Ascending aorta (tissue), 2 donors: ENCODE results near the gene PRKAG2. TPM values are rescaled to one million over a fixed set of nuclear protein-coding genes. Genes with fewer than 3 reads are reported as not detected.
"Not testable (repeated sequence)": the region's sequence is repeated elsewhere in the genome, so short reads cannot be mapped to it uniquely, and the experiment has no call there.

Experiments
- DNase-seq, 2 donors: peaks; one replicate each; pipeline ENCODE4 v3.0.0-alpha.2; 2019; ENCODE audit warnings: low spot score in 2 of 2
- H3K27ac ChIP-seq, 2 donors: fragments of 200-600 bp; sonication (generic); one replicate each; pipeline ENCODE4 v1.5.1; 2016 to 2017; ENCODE audit warnings: mild to moderate bottlenecking in 1 of 2
- H3K27me3 ChIP-seq: fragments of 200-600 bp; sonication (generic); one replicate; pipeline ENCODE4 v1.5.1; 2017
- H3K36me3 ChIP-seq, 2 donors: fragments of 200-600 bp; sonication (generic); one replicate each; pipeline ENCODE4 v1.5.1; 2016
- H3K4me1 ChIP-seq, 2 donors: fragments of 200-600 bp; sonication (generic); one replicate each; pipeline ENCODE4 v1.5.1; 2016 to 2017; ENCODE audit warnings: mild to moderate bottlenecking in 1 of 2
- H3K4me3 ChIP-seq, 2 donors: fragments of 200-600 bp; sonication (generic); one replicate each; pipeline ENCODE4 v1.5.1; 2016 to 2017; ENCODE audit warnings: mild to moderate bottlenecking in 1 of 2
- H3K9me3 ChIP-seq, 2 donors: fragments of 200-600 bp; sonication (generic); one replicate each; pipeline ENCODE4 v1.5.1; 2016
- intact Hi-C: fragments of 100-400 bp; cut with DNase I; formaldehyde crosslinking; loops from one replicate; pipeline ENCODE4 v1.15.1; 2023
- total RNA-seq: library from RNA; depleted of rRNA; stranded (reverse); fragments of >200 nt; gene quantifications from one replicate; pipeline ENCODE4 v1.1.0, GENCODE V29; 2016
- TF ChIP-seq, protein P1 (sequence below), 3 experiments: fragments of 200-600 bp in 2 of 3; fragments of 450-650 bp in 1 of 3; sonication (generic) in 2 of 3; IDR thresholded peaks; one replicate each; pipeline ENCODE4 v1.5.1; 2016 to 2019; ENCODE audit warnings: antibody characterized with exemption in 3 of 3, mild to moderate bottlenecking in 1 of 3, moderate library complexity in 1 of 3

Gene PRKAG2
- total RNA-seq, 1 donor from 2014 or later = 26.7 TPM

DNA sequence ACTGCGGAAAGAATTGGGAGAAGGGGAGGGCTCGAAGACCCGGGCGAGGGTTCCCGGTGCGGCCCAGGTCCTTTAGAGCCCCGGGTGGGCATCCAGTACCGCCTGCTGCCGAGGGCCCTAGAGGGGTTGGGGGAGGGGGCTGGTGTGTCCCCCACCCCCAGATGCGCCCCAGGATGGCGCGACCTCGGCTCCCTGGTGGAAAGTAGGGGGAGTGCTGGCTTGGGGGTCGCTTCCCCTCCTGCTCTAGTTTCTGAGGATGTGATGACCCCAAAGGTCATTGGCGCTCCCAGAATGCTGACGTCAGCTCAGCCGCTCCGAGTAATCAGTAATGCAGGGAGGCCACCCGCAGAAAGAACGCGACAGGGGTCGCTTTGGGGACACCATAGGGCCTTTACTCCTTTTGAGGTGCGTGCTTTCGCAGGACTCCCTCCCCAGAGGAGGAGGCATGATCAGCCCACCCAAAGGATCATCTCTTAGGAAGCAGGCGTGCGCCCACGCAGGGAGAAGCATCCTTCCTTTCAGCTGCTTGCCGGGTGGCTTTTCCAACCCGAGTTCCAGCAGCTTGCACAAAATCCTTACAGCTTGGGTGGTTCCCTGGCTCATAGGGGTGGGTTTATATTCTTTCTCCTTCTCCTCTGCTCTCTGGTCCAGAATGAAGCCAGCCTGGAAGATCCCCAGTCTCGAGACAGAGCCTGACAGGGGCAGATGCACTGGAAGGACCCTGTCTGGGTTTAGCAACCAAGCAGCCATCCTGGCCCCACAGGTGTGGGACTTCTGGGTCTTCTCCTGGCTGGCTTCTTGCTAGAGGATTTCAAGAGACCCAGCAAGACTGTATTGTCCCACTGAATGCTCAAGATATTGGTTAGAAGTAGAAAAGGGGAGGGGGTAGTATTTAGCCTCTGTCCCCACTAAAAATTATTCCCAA lies 1.3 kb upstream of the PRKAG2 start:
- TF ChIP-seq, protein P1, sequence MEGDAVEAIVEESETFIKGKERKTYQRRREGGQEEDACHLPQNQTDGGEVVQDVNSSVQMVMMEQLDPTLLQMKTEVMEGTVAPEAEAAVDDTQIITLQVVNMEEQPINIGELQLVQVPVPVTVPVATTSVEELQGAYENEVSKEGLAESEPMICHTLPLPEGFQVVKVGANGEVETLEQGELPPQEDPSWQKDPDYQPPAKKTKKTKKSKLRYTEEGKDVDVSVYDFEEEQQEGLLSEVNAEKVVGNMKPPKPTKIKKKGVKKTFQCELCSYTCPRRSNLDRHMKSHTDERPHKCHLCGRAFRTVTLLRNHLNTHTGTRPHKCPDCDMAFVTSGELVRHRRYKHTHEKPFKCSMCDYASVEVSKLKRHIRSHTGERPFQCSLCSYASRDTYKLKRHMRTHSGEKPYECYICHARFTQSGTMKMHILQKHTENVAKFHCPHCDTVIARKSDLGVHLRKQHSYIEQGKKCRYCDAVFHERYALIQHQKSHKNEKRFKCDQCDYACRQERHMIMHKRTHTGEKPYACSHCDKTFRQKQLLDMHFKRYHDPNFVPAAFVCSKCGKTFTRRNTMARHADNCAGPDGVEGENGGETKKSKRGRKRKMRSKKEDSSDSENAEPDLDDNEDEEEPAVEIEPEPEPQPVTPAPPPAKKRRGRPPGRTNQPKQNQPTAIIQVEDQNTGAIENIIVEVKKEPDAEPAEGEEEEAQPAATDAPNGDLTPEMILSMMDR (IDR thresholded peaks at IDR 0.05) = no peak
- Histone ChIP-seq H3K9me3 (no peaks in the 10 kb centered on the region), H3K27ac (peak overlapping the region in 1 of 2 donors; percentile 78)

DNA sequence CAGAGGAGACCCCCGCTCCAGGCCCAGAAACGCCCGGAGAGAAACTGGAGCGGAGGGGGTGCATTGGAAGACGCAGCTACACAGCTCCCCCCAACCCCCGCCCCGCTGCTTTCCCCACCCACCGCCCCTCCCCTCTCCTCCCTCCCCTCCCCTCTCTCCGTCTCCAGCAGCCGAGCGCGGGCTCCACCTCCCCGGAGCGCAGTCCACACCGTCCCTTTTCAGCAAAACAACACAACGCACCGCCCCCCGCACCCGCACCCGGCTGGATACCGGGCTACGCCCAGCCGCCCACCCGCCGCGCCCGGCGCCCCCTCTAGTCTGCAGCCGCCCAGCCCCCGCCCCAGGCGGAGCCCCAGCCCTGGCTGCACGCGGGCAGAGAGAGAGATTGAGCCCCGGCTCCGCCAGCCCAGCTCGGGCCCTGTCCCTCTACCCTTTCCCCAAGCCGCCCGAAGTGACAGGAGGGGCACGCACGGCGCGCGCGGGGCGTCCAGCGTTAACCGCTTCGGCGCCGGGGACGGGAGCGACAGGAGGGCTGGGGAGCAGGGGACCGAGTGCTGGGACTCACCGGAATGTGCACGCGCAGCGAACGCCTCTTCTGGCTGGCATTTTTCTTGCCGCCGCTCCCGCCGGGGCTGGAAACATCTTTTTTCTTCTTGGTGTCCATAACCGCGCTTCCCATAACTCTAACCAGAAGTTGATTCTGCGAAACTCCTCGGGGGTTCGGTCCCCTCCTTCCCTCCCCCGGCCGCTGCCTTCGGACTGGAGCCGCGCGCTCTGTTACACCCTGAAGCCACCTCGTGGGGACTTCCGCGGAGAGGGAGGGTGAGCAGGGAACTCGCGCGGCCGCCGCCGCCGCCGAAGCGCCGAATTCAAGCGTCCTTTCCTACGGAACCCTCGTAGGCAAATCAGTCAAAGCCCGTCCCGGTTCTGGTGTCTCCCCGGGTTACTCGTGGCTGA lies 695 bp downstream of the PRKAG2 start:
- Histone ChIP-seq H3K4me1 (peaks cover 5 to 18% of the 10 kb centered on the region in 2 donors), H3K9me3 (no peaks in the 10 kb centered on the region), H3K27ac (peak overlapping the region; percentile 76 to 78), H3K4me3 (peak overlapping the region; percentile 93 to 95), H3K36me3 (no peaks in the 10 kb centered on the region), H3K27me3 (no peaks in the 10 kb centered on the region)
- DNase-seq = peak in 1 of 2 donors; percentile 83
- TF ChIP-seq, protein P1 (IDR thresholded peaks at IDR 0.05) = no peak
- intact Hi-C loops = loop anchor here (2.0 to 10.0 kb wide), 7 partner anchors 25 to 631 kb away; partner anchors contain the start of genes GALNT11, NUB1, RHEB and SMARCD3

More for the DNA sequence above, 1.3 kb upstream of the PRKAG2 start:
- no peaks in the 10 kb centered on the region for H3K36me3 ChIP-seq
- H3K4me1 ChIP-seq = peaks cover 5 to 18% of the 10 kb centered on the region in 2 donors
- DNase-seq = no peak
- H3K4me3 ChIP-seq = peak overlapping the region; percentile 93 to 95
- intact Hi-C loops = loop anchor here (2.0 to 10.0 kb wide), 7 partner anchors 27 to 633 kb away; partner anchors contain the start of genes GALNT11, NUB1, RHEB and SMARCD3
- H3K27me3 ChIP-seq = no peaks in the 10 kb centered on the region

DNA sequence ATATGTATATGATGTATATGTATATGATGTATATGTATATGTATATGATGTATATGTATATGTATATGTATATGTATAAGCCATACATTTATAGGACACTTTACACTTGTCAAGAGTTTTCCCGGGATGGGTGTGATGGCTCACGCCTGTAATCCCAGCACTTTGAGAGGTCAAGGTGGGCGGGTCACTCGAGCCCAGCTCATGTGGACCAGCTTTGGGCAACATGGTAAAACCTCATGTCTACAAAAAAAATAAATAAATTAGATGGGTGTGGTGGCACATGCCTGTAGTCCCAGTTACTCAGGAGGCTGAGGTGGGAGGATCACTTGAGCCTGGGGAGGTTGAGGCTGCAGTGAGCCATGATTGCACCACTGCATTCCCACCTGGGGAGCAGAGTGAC lies 2.4 kb downstream of the PRKAG2 start:
- not testable (repeated sequence) for H3K9me3 ChIP-seq, DNase-seq, H3K27me3 ChIP-seq, H3K36me3 ChIP-seq
- H3K4me3 ChIP-seq = peak overlapping the region in 1 of 2 donors; percentile 93
- intact Hi-C loops = loop anchor here (10.0 kb wide), 4 partner anchors 280 to 630 kb away; partner anchors contain the start of genes NUB1, RHEB and SMARCD3
- H3K27ac ChIP-seq = peak overlapping the region; percentile 76 to 78
- peaks cover 5 to 20% of the 10 kb centered on the region in 2 donors for H3K4me1 ChIP-seq

DNA sequence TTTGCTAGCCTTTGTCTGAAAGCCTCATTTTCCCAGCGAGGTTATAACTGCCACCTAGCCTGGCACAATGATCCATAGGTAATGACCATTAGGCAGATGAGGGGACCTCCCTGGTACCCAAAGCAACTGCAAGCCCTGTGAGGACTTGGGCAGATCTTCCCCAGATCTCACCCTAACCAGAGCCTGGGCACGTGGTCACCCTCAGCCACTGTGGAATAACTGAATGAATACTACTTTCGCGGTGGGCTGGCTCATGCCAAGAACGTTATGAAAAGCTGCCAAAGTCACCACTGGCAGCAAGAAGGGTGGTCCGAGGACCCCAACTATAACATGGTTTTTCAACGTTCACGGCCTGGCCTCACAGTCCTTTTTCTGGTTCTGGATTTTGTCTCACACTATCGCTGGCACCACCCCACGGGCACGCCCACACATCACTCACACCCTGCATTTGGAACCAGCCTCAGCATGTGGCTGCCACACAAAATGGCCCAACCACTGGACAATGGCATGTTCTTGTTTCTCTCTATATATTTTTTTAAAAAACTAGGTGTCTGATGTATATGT lies 3.4 kb downstream of the PRKAG2 start:
- peaks cover 9 to 23% of the 10 kb centered on the region in 2 donors for H3K4me1 ChIP-seq
- DNase-seq = no peak
- H3K27me3 ChIP-seq = no peaks in the 10 kb centered on the region
- no peak overlapping the region for H3K4me3 ChIP-seq
- no peaks in the 10 kb centered on the region for H3K36me3 ChIP-seq
- H3K27ac ChIP-seq = peak overlapping the region in 1 of 2 donors; percentile 33
- no peaks in the 10 kb centered on the region for H3K9me3 ChIP-seq
- intact Hi-C loops = loop anchor here (10.0 kb wide), 4 partner anchors 279 to 629 kb away; partner anchors contain the start of genes NUB1, RHEB and SMARCD3
- TF ChIP-seq, protein P1 (IDR thresholded peaks at IDR 0.05) = no peak

DNA sequence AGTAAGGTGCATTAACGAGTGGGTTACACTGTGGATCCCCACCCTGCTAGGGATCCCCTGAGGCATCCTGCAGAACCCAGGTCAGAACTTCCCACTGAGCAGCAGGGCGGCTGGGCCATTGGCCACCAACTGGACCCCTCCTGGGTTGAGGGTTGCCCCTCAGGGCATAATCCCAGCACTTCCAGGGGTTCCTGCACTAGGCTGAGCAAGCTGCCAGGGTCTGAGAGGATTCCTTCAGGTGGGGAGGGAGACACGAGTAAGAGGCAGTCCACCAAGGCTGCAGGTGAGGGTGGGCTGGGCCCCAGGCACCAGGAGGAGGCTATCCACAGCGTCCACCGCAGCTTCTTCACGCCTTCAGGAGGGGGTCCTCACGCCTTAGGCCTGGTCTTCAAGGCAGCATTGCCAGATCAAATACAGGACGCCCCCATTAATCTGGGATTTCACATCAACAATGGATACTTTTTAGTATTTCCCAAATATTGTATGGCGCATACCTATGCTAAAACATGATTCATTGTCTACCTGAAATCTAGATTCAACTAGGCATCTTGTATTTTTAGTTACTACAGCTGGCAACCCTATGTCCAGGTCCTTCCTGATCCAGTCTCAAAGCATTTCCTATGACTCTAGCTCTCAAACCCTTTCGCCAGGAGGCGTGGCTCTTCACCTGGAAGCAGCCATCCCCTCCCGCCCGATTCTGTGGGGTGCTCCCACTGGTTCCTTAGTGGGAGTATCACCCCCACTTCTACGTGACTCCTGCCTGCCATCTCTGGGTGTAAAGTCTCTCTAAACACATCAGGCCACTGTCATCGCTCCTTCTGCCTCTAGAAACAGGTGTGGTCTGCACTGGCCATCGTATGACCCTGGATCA lies 4.1 kb downstream of the PRKAG2 start:
- intact Hi-C loops = loop anchor here (10.0 kb wide), 4 partner anchors 278 to 628 kb away; partner anchors contain the start of genes NUB1, RHEB and SMARCD3
- no peaks in the 10 kb centered on the region for H3K9me3 ChIP-seq
- H3K4me1 ChIP-seq = peaks cover 10 to 22% of the 10 kb centered on the region in 2 donors
- no peak for DNase-seq
- TF ChIP-seq, protein P1 (IDR thresholded peaks at IDR 0.05) = no peak
- H3K27ac ChIP-seq = peak overlapping the region in 1 of 2 donors; percentile 33
- no peaks in the 10 kb centered on the region for H3K27me3 ChIP-seq
- H3K4me3 ChIP-seq = no peak overlapping the region
- no peaks in the 10 kb centered on the region for H3K36me3 ChIP-seq
